A673 (cell line): ENCODE data around the gene TAF1L. TPM values are rescaled to one million over a fixed set of nuclear protein-coding genes. Genes with fewer than 3 reads are reported as not detected.

ENCODE experiments used
- BruUV-seq: library from RNA; stranded (reverse); fragments of 400-500 nt; replicated peaks from 2 replicates; lab custom pipeline; 2021; lab: Mats Ljungman, UMichigan
- CTCF ChIA-PET: fragments of 300-600 bp; sonication (Branson Sonifier 250); formaldehyde crosslinking; loops from one replicate; lab custom pipeline; 2022; ENCODE audit warnings: antibody characterized with exemption; lab: Charles Lee
- POLR2A ChIA-PET: fragments of 300-600 bp; sonication (Branson Sonifier 250); formaldehyde crosslinking; loops from one replicate; lab custom pipeline; 2022; ENCODE audit warnings: antibody characterized with exemption; ENCODE audit not compliant: low non-redundant PET; lab: Charles Lee
- DNase-seq: peaks from one replicate; pipeline ENCODE4 v3.0.0-alpha.2; 2015; ENCODE audit warnings: low spot score
- H3K27ac ChIP-seq: fragments of 200-600 bp; sonication (generic); 2 replicates; pipeline ENCODE4 v1.5.1; 2016; ENCODE audit warnings: mixed run types, low read depth, mild to moderate bottlenecking, mixed read lengths, antibody characterized with exemption, low read length; ENCODE audit not compliant: poor library complexity, severe bottlenecking
- H3K27me3 ChIP-seq: fragments of 200-600 bp; sonication (generic); replicated peaks from 2 replicates; pipeline ENCODE4 v1.6.1; 2017; ENCODE audit warnings: mixed run types, low read depth, mild to moderate bottlenecking, mixed read lengths, antibody characterized with exemption, low read length; ENCODE audit not compliant: insufficient read depth, poor library complexity
- H3K36me3 ChIP-seq: fragments of 200-600 bp; sonication (generic); 2 replicates; pipeline ENCODE4 v1.6.1; 2016; ENCODE audit warnings: mixed run types, mild to moderate bottlenecking, mixed read lengths, antibody characterized with exemption, low read length; ENCODE audit not compliant: insufficient read depth, poor library complexity, severe bottlenecking
- H3K4me1 ChIP-seq: fragments of 200-600 bp; sonication (generic); 2 replicates; pipeline ENCODE4 v1.6.1; 2017; ENCODE audit warnings: mixed run types, mild to moderate bottlenecking, mixed read lengths, antibody characterized with exemption, low read length; ENCODE audit not compliant: insufficient read depth, poor library complexity, severe bottlenecking
- H3K4me3 ChIP-seq: fragments of 200-600 bp; sonication (generic); 2 replicates; pipeline ENCODE4 v1.5.1; 2016; ENCODE audit warnings: low read depth, mixed run types, mild to moderate bottlenecking, mixed read lengths, low read length; ENCODE audit not compliant: poor library complexity, severe bottlenecking
- H3K9me3 ChIP-seq: fragments of 200-600 bp; sonication (generic); 2 replicates; pipeline ENCODE4 v1.6.1; 2016; ENCODE audit warnings: mixed run types, low read depth, mild to moderate bottlenecking, mixed read lengths, antibody characterized with exemption, low read length; ENCODE audit not compliant: poor library complexity, severe bottlenecking
- CTCF ChIP-seq: fragments of 300-800, 200-600 bp; sonication (generic); conservative IDR thresholded peaks from 2 replicates; pipeline ENCODE4 v1.5.1; 2017; ENCODE audit warnings: low read depth, mild to moderate bottlenecking, antibody characterized with exemption, low read length, moderate library complexity, mixed read lengths
- EZH2 ChIP-seq: fragments of 200-600 bp; sonication (generic); IDR thresholded peaks from 2 replicates; pipeline ENCODE4 v1.6.1; 2017; ENCODE audit warnings: borderline replicate concordance, low read depth, mild to moderate bottlenecking, mixed read lengths, antibody characterized with exemption, low read length; ENCODE audit not compliant: poor library complexity, severe bottlenecking
- intact Hi-C: fragments of 100-400 bp; cut with micrococcal nuclease; formaldehyde crosslinking; loops from one replicate; pipeline ENCODE4 v1.10.0; 2022; ENCODE audit not compliant: unreplicated experiment
- total RNA-seq: library from RNA; stranded (reverse); gene quantifications from 2 replicates; pipeline ENCODE4 v1.2.3, GENCODE V29; 2021

Gene TAF1L
- total RNA-seq, 1 experiment from 2014 or later = not detected

DNA sequence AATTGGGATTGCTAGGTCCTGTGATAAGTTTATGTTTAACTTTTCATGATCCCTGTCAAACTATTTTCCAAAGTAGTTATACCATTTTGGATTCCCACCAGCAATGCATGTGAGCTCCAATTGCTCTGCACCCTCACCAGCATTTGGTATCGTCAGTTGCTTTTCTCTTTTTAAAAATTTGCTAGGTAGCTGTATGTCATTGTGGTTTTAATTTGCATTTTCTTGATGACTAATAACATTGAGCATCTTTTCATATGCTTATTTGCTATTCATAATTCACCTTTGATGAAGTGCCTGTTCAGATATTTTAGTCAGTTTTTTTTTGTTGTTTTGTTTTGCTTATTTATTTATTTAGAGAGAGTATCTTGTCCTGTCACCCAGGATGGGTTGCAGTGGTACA lies 12.5 kb downstream of the TAF1L start:
- no TSS peak for BruUV-seq
- CTCF ChIA-PET = no interaction called here

DNA sequence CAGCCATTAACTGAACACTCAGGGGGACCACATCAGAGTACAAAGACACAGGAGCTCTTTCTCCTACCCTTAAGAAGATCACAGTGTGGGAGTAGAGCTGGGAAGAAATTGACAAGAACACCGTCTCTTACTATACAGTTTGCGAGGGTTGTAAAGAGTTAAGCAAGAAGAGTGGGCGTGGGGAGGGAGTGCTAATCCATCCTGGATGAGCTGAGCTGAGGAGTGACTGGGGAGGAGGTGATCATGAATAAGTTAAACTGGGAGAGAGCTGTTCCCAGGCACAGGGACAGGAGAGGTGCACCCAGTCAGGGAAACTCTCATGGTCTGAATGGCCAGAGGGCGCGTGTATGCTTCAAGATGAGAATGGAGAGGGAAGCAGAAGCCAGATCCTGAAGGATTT lies 17.2 kb downstream of the TAF1L start:
- intact Hi-C loops = no loop called here
- ChIA-PET CTCF (no interaction called here), POLR2A (no interaction called here)
- H3K27ac ChIP-seq = no peak overlapping the region
- no peaks in the 10 kb centered on the region for H3K9me3 ChIP-seq
- H3K4me3 ChIP-seq = no peak overlapping the region
- DNase-seq = peak; percentile 6
- no peaks in the 10 kb centered on the region for H3K36me3 ChIP-seq
- no TSS peak for BruUV-seq
- no peaks in the 10 kb centered on the region for H3K4me1 ChIP-seq
- TF ChIP-seq CTCF (no peak), EZH2 (no peak)
- peaks cover 5% of the 10 kb centered on the region for H3K27me3 ChIP-seq

More for the DNA sequence above, 12.5 kb downstream of the TAF1L start:
- POLR2A ChIA-PET = interaction anchor here (0.7 kb wide), 1 partner anchor 53 kb away, joined by 9 read pairs; no protein-coding TSS in a partner anchor
- no peak overlapping the region for H3K27ac ChIP-seq
- H3K9me3 ChIP-seq = no peaks in the 10 kb centered on the region
- no peaks in the 10 kb centered on the region for H3K4me1 ChIP-seq
- TF ChIP-seq EZH2 (no peak), CTCF (no peak)
- intact Hi-C loops = no loop called here
- H3K27me3 ChIP-seq = peaks cover 10% of the 10 kb centered on the region
- DNase-seq = no peak
- H3K4me3 ChIP-seq = no peak overlapping the region
- no peaks in the 10 kb centered on the region for H3K36me3 ChIP-seq

GRCh38 chr9:32606811-32607210 lies 28.7 kb downstream of the TAF1L start:
- ChIA-PET POLR2A (no interaction called here), CTCF (no interaction called here)
- Histone ChIP-seq H3K27me3 (no peaks in the 10 kb centered on the region), H3K9me3 (peaks cover 3% of the 10 kb centered on the region), H3K4me3 (no peak overlapping the region), H3K36me3 (no peaks in the 10 kb centered on the region), H3K27ac (no peak overlapping the region), H3K4me1 (no peaks in the 10 kb centered on the region)
- DNase-seq = no peak
- BruUV-seq = no TSS peak
- intact Hi-C loops = no loop called here
- TF ChIP-seq EZH2 = no peak
- TF ChIP-seq CTCF = no peak
